HCT116 (cell line): ENCODE results near the gene TMEM184A. TPM values are rescaled to one million over a fixed set of nuclear protein-coding genes. Genes with fewer than 3 reads are reported as not detected.

Source experiments
- ATAC-seq: fragments of 200-7000 bp; cut with Tn5 transposase; 2 replicates; pipeline ENCODE4 v1.9.1; 2020; ENCODE audit warnings: mild to moderate bottlenecking, moderate library complexity
- BruUV-seq: library from RNA; stranded (reverse); fragments of 400-500 nt; replicated peaks from 2 replicates; lab custom pipeline; 2021; lab: Mats Ljungman, UMichigan
- CTCF ChIA-PET: fragments of 300-600 bp; sonication (Branson Sonifier 250); formaldehyde crosslinking; loops from one replicate; lab custom pipeline; 2021; ENCODE audit warnings: antibody characterized with exemption; lab: Charles Lee
- POLR2A ChIA-PET: fragments of 300-600, 350-600 bp; sonication (Branson Sonifier 250); formaldehyde crosslinking; loops from one replicate; lab custom pipeline; 2021; ENCODE audit warnings: antibody characterized with exemption; lab: Charles Lee
- RAD21 ChIA-PET, 2 experiments: fragments of 300-600 bp; sonication (Branson Sonifier 250); formaldehyde crosslinking; loops; one replicate each; lab custom pipeline; 2023; ENCODE audit warnings: low total read pairs in 2 of 2; ENCODE audit not compliant: uncharacterized antibody in 2 of 2, unreplicated experiment in 2 of 2, low non-redundant PET in 1 of 2; lab: Charles Lee
- DNase-seq: peaks from one replicate; pipeline ENCODE4 v3.0.0-alpha.2; 2010; ENCODE audit warnings: low read depth, low spot score
- H2AFZ ChIP-seq: fragments of 200-600 bp; shearing (Covaris generic), sonication (generic); 2 replicates; pipeline ENCODE4 v1.6.1; 2017; ENCODE audit warnings: low read depth, mixed run types, mixed read lengths, antibody characterized with exemption, low read length; ENCODE audit not compliant: poor library complexity, severe bottlenecking
- H3K27ac ChIP-seq: 2 replicates; pipeline ENCODE4 v1.5.1; 2012; ENCODE audit warnings: low read depth, low read length
- H3K27me3 ChIP-seq: fragments of 200-600 bp; sonication (generic); 2 replicates; pipeline ENCODE4 v1.6.1; 2016; ENCODE audit warnings: mixed run types, low read length, mixed read lengths; ENCODE audit not compliant: insufficient read depth
- H3K36me3 ChIP-seq, 2 experiments: fragments of 200-500 bp in 1 of 2; fragments of 200-600 bp in 1 of 2; sonication (Bioruptor generic) in 1 of 2; sonication (generic) in 1 of 2; 2 replicates each; pipeline versions ENCODE4 v1.5.1 to v1.6.1; 2014 to 2016; ENCODE audit warnings: low read length in 2 of 2, inconsistent platforms in 1 of 2, mixed read lengths in 1 of 2, mixed run types in 1 of 2; ENCODE audit not compliant: insufficient read depth in 2 of 2, control insufficient read depth in 1 of 2
- H3K4me1 ChIP-seq, 2 experiments: fragments of 200-600 bp in 1 of 2; sonication (generic) in 1 of 2; 2 replicates each; pipeline versions ENCODE4 v1.5.1 to v1.6.1; 2012 to 2017; ENCODE audit warnings: low read length in 2 of 2, inconsistent platforms in 1 of 2, mild to moderate bottlenecking in 1 of 2, mixed read lengths in 1 of 2, mixed run types in 1 of 2, moderate library complexity in 1 of 2; ENCODE audit not compliant: insufficient read depth in 2 of 2, control insufficient read depth in 1 of 2
- H3K4me2 ChIP-seq: fragments of 200-600 bp; sonication (generic); 2 replicates; pipeline ENCODE4 v1.6.1; 2017; ENCODE audit warnings: mixed run types, low read length, mixed read lengths
- H3K4me3 ChIP-seq, 2 experiments: fragments of 200-600 bp in 1 of 2; sonication (generic) in 1 of 2; replicated peaks in 1 of 2; 2 replicates each; pipeline ENCODE4 v1.5.1; 2011 to 2016; ENCODE audit warnings: low read length in 2 of 2, control low read depth in 1 of 2, low read depth in 1 of 2, mild to moderate bottlenecking in 1 of 2, mixed read lengths in 1 of 2, mixed run types in 1 of 2
- H3K79me2 ChIP-seq: fragments of 200-600 bp; sonication (generic); 2 replicates; pipeline ENCODE4 v1.6.1; 2017; ENCODE audit warnings: mild to moderate bottlenecking, mixed run types, low read length, moderate library complexity, mixed read lengths; ENCODE audit not compliant: insufficient read depth
- H3K9ac ChIP-seq: fragments of 200-600 bp; sonication (generic); 2 replicates; pipeline ENCODE4 v1.6.1; 2016; ENCODE audit warnings: low read length, mixed read lengths
- H3K9me2 ChIP-seq: fragments of 200-600 bp; sonication (generic), shearing (Covaris generic); 2 replicates; pipeline ENCODE4 v1.6.1; 2017; ENCODE audit warnings: mixed run types, mild to moderate bottlenecking, moderate library complexity; ENCODE audit not compliant: insufficient read depth
- H3K9me3 ChIP-seq, 2 experiments: fragments of 200-500 bp in 1 of 2; fragments of 200-600 bp in 1 of 2; sonication (Bioruptor generic) in 1 of 2; sonication (generic) in 1 of 2; 2 replicates each; pipeline ENCODE4 v1.6.1; 2014 to 2017; ENCODE audit warnings: low read length in 2 of 2, mixed read lengths in 2 of 2, inconsistent platforms in 1 of 2, low read depth in 1 of 2, mild to moderate bottlenecking in 1 of 2, mixed run types in 1 of 2, moderate library complexity in 1 of 2; ENCODE audit not compliant: control insufficient read depth in 1 of 2, insufficient read depth in 1 of 2
- H4K20me1 ChIP-seq: fragments of 200-600 bp; sonication (generic), shearing (Covaris generic); 2 replicates; pipeline ENCODE4 v1.6.1; 2017; ENCODE audit warnings: mixed run types, mild to moderate bottlenecking, moderate library complexity; ENCODE audit not compliant: insufficient read depth
- CBX3 ChIP-seq: IDR thresholded peaks from 2 replicates; pipeline ENCODE4 v1.6.1; 2012; ENCODE audit warnings: low read depth
- EGR1 ChIP-seq: IDR thresholded peaks from 2 replicates; pipeline ENCODE4 v1.6.1; 2012; ENCODE audit warnings: low read depth
- ELF1 ChIP-seq: IDR thresholded peaks from 2 replicates; pipeline ENCODE4 v1.6.1; 2012; ENCODE audit warnings: low read depth, borderline replicate concordance
- EZH2phosphoT487 ChIP-seq: fragments of 200-600 bp; IDR thresholded peaks from 2 replicates; pipeline ENCODE4 v1.6.1; 2018; ENCODE audit warnings: antibody characterized with exemption, borderline replicate concordance
- FOSL1 ChIP-seq: IDR thresholded peaks from 2 replicates; pipeline ENCODE4 v1.6.1; 2012; ENCODE audit warnings: low read depth
- POLR2A ChIP-seq: IDR thresholded peaks from 2 replicates; pipeline ENCODE4 v1.7.0; 2011; ENCODE audit warnings: borderline replicate concordance; ENCODE audit not compliant: insufficient read depth, insufficient read length; ENCODE audit errors: extremely low read depth
- POLR2AphosphoS5 ChIP-seq: IDR thresholded peaks from 2 replicates; pipeline ENCODE4 v1.6.1; 2011; ENCODE audit warnings: mild to moderate bottlenecking, low read depth, low read length, moderate library complexity
- RAD21 ChIP-seq: IDR thresholded peaks from 2 replicates; pipeline ENCODE4 v1.6.1; 2012; ENCODE audit warnings: low read depth, mild to moderate bottlenecking
- SIN3A ChIP-seq: IDR thresholded peaks from 2 replicates; pipeline ENCODE4 v1.6.1; 2012; ENCODE audit warnings: low read depth
- SP1 ChIP-seq: IDR thresholded peaks from 2 replicates; pipeline ENCODE4 v1.6.1; 2012; ENCODE audit warnings: low read depth
- SRF ChIP-seq: IDR thresholded peaks from 2 replicates; pipeline ENCODE4 v1.6.1; 2012; ENCODE audit warnings: low read depth
- TCF7L2 ChIP-seq: IDR thresholded peaks from 2 replicates; pipeline ENCODE4 v1.7.0; 2011; ENCODE audit warnings: borderline replicate concordance, inconsistent platforms; ENCODE audit not compliant: insufficient read depth, insufficient read length; ENCODE audit errors: extremely low read depth
- YY1 ChIP-seq: IDR thresholded peaks from 2 replicates; pipeline ENCODE4 v1.6.1; 2011; ENCODE audit warnings: low read length, low read depth, moderate library complexity, mild to moderate bottlenecking; ENCODE audit not compliant: insufficient replicate concordance; ENCODE audit errors: extremely low read depth
- ZFX ChIP-seq: fragments of 450-650 bp; IDR thresholded peaks from 2 replicates; pipeline ENCODE4 v1.6.1; 2017
- intact Hi-C: fragments of 100-400 bp; cut with micrococcal nuclease; formaldehyde crosslinking; loops from 2 replicates; pipeline ENCODE4 v1.10.0; 2022
- total RNA-seq: library from RNA; stranded (reverse); gene quantifications from one replicate; pipeline ENCODE4 v1.2.1, GENCODE V29; 2021; ENCODE audit not compliant: unreplicated experiment
- TF ChIP-seq, protein P1 (sequence below): IDR thresholded peaks from 2 replicates; pipeline ENCODE4 v1.6.1; 2012
- TF ChIP-seq, protein P2 (sequence below): IDR thresholded peaks from 2 replicates; pipeline ENCODE4 v1.6.1; 2011; ENCODE audit warnings: mild to moderate bottlenecking, low read length, moderate library complexity; ENCODE audit not compliant: insufficient replicate concordance; ENCODE audit errors: extremely low read depth
- TF ChIP-seq, protein P3 (sequence below), 3 experiments: fragments of 200-600 bp in 1 of 3; sonication (generic) in 1 of 3; IDR thresholded peaks in 2 of 3; conservative IDR thresholded peaks in 1 of 3; 2 replicates each; pipeline ENCODE4 v1.5.1; 2012 to 2017; ENCODE audit warnings: low read depth in 2 of 3, low read length in 2 of 3, antibody characterized with exemption in 1 of 3, borderline replicate concordance in 1 of 3, control low read depth in 1 of 3, mild to moderate bottlenecking in 1 of 3, mixed read lengths in 1 of 3, mixed run types in 1 of 3, moderate library complexity in 1 of 3; ENCODE audit not compliant: insufficient read depth in 1 of 3
- TF ChIP-seq, protein P4 (sequence below): IDR thresholded peaks from 2 replicates; pipeline ENCODE4 v1.6.1; 2012

TMEM184A gene
- total RNA-seq, 1 experiment from 2014 or later, result 34.8 TPM

DNA sequence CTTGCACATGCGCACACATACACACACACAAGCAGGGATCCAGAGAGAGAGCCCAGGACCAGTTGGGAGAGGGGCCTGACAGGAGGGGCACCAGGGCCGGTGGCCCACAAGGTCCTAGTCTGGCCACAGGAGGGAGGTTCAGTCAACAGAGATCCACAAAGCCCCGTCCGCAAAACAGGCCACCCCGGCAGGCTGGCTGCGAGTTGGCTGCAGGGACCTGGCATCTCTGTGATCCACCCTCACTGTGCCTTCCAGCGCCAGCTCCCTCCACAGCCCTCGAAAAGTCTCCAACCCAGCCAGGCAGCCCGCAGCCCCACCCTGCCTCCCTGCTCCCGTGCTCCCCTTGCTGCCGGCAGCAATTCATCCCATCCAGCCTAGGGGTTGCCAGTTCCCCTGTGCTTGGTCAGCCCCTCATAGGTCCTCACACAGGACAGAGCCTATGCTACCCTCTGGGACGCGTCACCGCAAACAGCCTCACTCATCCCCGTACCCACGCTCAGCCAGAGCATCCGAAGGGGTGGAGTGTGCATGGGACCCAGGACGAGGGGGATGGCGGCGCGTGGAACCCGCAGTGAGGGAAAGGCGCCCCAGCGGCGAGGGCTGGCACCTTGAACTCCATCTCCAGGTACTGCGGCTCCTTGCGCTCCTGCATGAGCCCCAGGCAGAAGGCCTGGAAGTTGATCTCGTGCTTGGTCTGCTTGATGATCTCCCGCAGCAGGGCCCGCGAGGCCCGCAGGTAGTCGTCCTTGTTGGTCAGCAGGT lies 59.3 kb downstream of the TMEM184A start:
- no peaks in the 10 kb centered on the region for H3K9me2 ChIP-seq
- BruUV-seq, result no TSS peak
- H3K9me3 ChIP-seq, result no peaks in the 10 kb centered on the region
- intact Hi-C loops, result no loop called here
- no peak overlapping the region for H3K9ac ChIP-seq
- DNase-seq (no peak), ATAC-seq (no peak)
- H3K27ac ChIP-seq, result no peak overlapping the region
- peaks cover 14% of the 10 kb centered on the region for H3K79me2 ChIP-seq
- no peaks in the 10 kb centered on the region for H4K20me1 ChIP-seq
- TF ChIP-seq SRF (no peak), ELF1 (no peak), SP1 (no peak), ZFX (no peak), TCF7L2 (no peak), CBX3 (no peak), YY1 (no peak), POLR2A (no peak), EZH2phosphoT487 (no peak), EGR1 (no peak), FOSL1 (no peak), SIN3A (no peak), RAD21 (no peak), POLR2AphosphoS5 (no peak)
- TF ChIP-seq, protein P1, sequence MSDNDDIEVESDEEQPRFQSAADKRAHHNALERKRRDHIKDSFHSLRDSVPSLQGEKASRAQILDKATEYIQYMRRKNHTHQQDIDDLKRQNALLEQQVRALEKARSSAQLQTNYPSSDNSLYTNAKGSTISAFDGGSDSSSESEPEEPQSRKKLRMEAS, result no peak
- TF ChIP-seq, protein P2, sequence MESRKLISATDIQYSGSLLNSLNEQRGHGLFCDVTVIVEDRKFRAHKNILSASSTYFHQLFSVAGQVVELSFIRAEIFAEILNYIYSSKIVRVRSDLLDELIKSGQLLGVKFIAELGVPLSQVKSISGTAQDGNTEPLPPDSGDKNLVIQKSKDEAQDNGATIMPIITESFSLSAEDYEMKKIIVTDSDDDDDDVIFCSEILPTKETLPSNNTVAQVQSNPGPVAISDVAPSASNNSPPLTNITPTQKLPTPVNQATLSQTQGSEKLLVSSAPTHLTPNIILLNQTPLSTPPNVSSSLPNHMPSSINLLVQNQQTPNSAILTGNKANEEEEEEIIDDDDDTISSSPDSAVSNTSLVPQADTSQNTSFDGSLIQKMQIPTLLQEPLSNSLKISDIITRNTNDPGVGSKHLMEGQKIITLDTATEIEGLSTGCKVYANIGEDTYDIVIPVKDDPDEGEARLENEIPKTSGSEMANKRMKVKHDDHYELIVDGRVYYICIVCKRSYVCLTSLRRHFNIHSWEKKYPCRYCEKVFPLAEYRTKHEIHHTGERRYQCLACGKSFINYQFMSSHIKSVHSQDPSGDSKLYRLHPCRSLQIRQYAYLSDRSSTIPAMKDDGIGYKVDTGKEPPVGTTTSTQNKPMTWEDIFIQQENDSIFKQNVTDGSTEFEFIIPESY, result no peak
- TF ChIP-seq, protein P3, sequence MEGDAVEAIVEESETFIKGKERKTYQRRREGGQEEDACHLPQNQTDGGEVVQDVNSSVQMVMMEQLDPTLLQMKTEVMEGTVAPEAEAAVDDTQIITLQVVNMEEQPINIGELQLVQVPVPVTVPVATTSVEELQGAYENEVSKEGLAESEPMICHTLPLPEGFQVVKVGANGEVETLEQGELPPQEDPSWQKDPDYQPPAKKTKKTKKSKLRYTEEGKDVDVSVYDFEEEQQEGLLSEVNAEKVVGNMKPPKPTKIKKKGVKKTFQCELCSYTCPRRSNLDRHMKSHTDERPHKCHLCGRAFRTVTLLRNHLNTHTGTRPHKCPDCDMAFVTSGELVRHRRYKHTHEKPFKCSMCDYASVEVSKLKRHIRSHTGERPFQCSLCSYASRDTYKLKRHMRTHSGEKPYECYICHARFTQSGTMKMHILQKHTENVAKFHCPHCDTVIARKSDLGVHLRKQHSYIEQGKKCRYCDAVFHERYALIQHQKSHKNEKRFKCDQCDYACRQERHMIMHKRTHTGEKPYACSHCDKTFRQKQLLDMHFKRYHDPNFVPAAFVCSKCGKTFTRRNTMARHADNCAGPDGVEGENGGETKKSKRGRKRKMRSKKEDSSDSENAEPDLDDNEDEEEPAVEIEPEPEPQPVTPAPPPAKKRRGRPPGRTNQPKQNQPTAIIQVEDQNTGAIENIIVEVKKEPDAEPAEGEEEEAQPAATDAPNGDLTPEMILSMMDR (IDR thresholded peaks at IDR 0.05 in 2 of 3, conservative IDR thresholded peaks at IDR 0.05 in 1 of 3; ENCODE audit: borderline replicate concordance in 1 of 3, insufficient read depth in 1 of 3, low read depth in 2 of 3, low read length in 2 of 3), result no peak
- TF ChIP-seq, protein P4, sequence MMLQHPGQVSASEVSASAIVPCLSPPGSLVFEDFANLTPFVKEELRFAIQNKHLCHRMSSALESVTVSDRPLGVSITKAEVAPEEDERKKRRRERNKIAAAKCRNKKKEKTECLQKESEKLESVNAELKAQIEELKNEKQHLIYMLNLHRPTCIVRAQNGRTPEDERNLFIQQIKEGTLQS, result no peak
- H2AFZ ChIP-seq, result no peak overlapping the region
- RAD21 ChIA-PET, result no interaction called here
- H3K4me1 ChIP-seq, result no peaks in the 10 kb centered on the region
- CTCF ChIA-PET, result no interaction called here
- no peak overlapping the region for H3K4me2 ChIP-seq
- H3K4me3 ChIP-seq, result no peak overlapping the region
- POLR2A ChIA-PET, result no interaction called here
- peaks cover 18 to 27% of the 10 kb centered on the region in 2 experiments; a peak in 3 of 4 replicates for H3K36me3 ChIP-seq
- no peaks in the 10 kb centered on the region for H3K27me3 ChIP-seq
